ENCODE data around the gene SLC25A45.

- TF ChIP-seq POLR2A (IDR thresholded peaks at IDR 0.05) (no peak), CTCF (IDR thresholded peaks at IDR 0.05) (no peak)
Observed at GRCh38 chr11:65355776-65356393, 26.6 kb downstream of the SLC25A45 start.

Data from uterus (tissue), 2 donors.